HL-60 (cell line): ENCODE measurements around the gene TMTC2.

Experiments
- GABPA ChIP-seq: IDR thresholded peaks from 2 replicates; pipeline ENCODE4 v1.6.1; 2012; ENCODE audit warnings: low read depth
- POLR2AphosphoS5 ChIP-seq: IDR thresholded peaks from 2 replicates; pipeline ENCODE4 v1.6.1; 2012; ENCODE audit warnings: low read depth
- SPI1 ChIP-seq: IDR thresholded peaks from 2 replicates; pipeline ENCODE4 v1.6.1; 2012; ENCODE audit warnings: low read depth, mild to moderate bottlenecking, borderline replicate concordance
- TF ChIP-seq, protein P1 (sequence below): IDR thresholded peaks from one replicate; pipeline ENCODE4 v1.5.1; 2011; ENCODE audit warnings: low read length, control low read depth, inconsistent platforms; ENCODE audit not compliant: insufficient read depth
- TF ChIP-seq, protein P2 (sequence below): IDR thresholded peaks from 2 replicates; pipeline ENCODE4 v1.6.1; 2012; ENCODE audit warnings: low read depth; ENCODE audit not compliant: insufficient replicate concordance

DNA sequence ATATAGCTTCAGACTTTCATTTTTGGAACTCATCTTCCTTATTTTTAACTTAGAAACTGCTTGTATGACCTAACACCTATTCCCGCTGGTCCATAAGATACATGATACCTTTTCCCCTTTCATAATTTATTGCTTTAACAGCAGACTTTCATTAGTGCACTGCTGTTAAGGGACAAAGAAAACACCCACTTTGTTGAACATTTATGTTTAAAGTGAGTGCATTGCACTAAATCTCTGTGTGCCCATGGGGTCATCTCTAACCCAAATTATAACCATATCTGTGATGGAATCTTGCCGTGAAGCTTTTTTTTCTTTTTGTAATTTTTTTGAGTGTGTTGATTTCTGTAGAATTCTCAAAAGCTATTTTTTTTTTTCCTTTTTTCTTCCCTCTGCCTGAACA lies 261.8 kb downstream of the TMTC2 start:
- TF ChIP-seq, protein P1, sequence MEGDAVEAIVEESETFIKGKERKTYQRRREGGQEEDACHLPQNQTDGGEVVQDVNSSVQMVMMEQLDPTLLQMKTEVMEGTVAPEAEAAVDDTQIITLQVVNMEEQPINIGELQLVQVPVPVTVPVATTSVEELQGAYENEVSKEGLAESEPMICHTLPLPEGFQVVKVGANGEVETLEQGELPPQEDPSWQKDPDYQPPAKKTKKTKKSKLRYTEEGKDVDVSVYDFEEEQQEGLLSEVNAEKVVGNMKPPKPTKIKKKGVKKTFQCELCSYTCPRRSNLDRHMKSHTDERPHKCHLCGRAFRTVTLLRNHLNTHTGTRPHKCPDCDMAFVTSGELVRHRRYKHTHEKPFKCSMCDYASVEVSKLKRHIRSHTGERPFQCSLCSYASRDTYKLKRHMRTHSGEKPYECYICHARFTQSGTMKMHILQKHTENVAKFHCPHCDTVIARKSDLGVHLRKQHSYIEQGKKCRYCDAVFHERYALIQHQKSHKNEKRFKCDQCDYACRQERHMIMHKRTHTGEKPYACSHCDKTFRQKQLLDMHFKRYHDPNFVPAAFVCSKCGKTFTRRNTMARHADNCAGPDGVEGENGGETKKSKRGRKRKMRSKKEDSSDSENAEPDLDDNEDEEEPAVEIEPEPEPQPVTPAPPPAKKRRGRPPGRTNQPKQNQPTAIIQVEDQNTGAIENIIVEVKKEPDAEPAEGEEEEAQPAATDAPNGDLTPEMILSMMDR, result no peak
- TF ChIP-seq, protein P2, sequence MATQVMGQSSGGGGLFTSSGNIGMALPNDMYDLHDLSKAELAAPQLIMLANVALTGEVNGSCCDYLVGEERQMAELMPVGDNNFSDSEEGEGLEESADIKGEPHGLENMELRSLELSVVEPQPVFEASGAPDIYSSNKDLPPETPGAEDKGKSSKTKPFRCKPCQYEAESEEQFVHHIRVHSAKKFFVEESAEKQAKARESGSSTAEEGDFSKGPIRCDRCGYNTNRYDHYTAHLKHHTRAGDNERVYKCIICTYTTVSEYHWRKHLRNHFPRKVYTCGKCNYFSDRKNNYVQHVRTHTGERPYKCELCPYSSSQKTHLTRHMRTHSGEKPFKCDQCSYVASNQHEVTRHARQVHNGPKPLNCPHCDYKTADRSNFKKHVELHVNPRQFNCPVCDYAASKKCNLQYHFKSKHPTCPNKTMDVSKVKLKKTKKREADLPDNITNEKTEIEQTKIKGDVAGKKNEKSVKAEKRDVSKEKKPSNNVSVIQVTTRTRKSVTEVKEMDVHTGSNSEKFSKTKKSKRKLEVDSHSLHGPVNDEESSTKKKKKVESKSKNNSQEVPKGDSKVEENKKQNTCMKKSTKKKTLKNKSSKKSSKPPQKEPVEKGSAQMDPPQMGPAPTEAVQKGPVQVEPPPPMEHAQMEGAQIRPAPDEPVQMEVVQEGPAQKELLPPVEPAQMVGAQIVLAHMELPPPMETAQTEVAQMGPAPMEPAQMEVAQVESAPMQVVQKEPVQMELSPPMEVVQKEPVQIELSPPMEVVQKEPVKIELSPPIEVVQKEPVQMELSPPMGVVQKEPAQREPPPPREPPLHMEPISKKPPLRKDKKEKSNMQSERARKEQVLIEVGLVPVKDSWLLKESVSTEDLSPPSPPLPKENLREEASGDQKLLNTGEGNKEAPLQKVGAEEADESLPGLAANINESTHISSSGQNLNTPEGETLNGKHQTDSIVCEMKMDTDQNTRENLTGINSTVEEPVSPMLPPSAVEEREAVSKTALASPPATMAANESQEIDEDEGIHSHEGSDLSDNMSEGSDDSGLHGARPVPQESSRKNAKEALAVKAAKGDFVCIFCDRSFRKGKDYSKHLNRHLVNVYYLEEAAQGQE, result no peak
- TF ChIP-seq POLR2AphosphoS5 (no peak), GABPA (no peak), SPI1 (no peak)
